MM.1S (cell line): ENCODE data around the gene MYO16.

ENCODE experiments used
- DNase-seq: peaks from one replicate; pipeline ENCODE4 v3.0.0-alpha.2; 2015
- H2AFZ ChIP-seq: fragments of 300-600 bp; sonication (generic); 2 replicates; pipeline ENCODE4 v1.6.0; 2016; ENCODE audit warnings: antibody characterized with exemption, low read length
- H3F3A ChIP-seq: fragments of 300-600 bp; sonication (generic); 2 replicates; pipeline ENCODE4 v1.6.1; 2016; ENCODE audit warnings: mild to moderate bottlenecking, antibody characterized with exemption, low read length, moderate library complexity, mixed read lengths; ENCODE audit not compliant: insufficient read depth
- H3K27ac ChIP-seq: fragments of 300-600 bp; sonication (generic); 2 replicates; pipeline ENCODE4 v1.5.1; 2016; ENCODE audit warnings: mild to moderate bottlenecking, low read length
- H3K27me3 ChIP-seq: fragments of 300-600 bp; sonication (generic); replicated peaks from 2 replicates; pipeline ENCODE4 v1.6.0; 2016; ENCODE audit warnings: low read length; ENCODE audit not compliant: insufficient read depth
- H3K36me3 ChIP-seq: fragments of 300-600 bp; sonication (generic); replicated peaks from 2 replicates; pipeline ENCODE4 v1.6.1; 2016; ENCODE audit warnings: mild to moderate bottlenecking, low read length, mixed read lengths; ENCODE audit not compliant: insufficient read depth
- H3K4me1 ChIP-seq: fragments of 300-600 bp; sonication (generic); 2 replicates; pipeline ENCODE4 v1.6.1; 2016; ENCODE audit warnings: low read length, mixed read lengths
- H3K4me2 ChIP-seq: fragments of 300-600 bp; sonication (generic); 2 replicates; pipeline ENCODE4 v1.6.0; 2016; ENCODE audit warnings: low read depth, low read length
- H3K4me3 ChIP-seq: fragments of 300-600 bp; sonication (generic); 2 replicates; pipeline ENCODE4 v1.5.1; 2016; ENCODE audit warnings: low read length, mixed read lengths
- H3K79me2 ChIP-seq: fragments of 300-600 bp; sonication (generic); 2 replicates; pipeline ENCODE4 v1.6.1; 2016; ENCODE audit warnings: mixed run types, low read length, mixed read lengths
- H3K9ac ChIP-seq: fragments of 300-600 bp; sonication (generic); 2 replicates; pipeline ENCODE4 v1.6.1; 2016; ENCODE audit warnings: low read length, mixed read lengths
- H3K9me2 ChIP-seq: fragments of 300-600 bp; sonication (generic); replicated peaks from 2 replicates; pipeline ENCODE4 v1.6.1; 2016; ENCODE audit warnings: mild to moderate bottlenecking, low read length, mixed read lengths; ENCODE audit not compliant: insufficient read depth
- H3K9me3 ChIP-seq: fragments of 300-600 bp; sonication (generic); replicated peaks from 2 replicates; pipeline ENCODE4 v1.6.1; 2016; ENCODE audit warnings: mild to moderate bottlenecking, low read length, mixed read lengths; ENCODE audit not compliant: insufficient read depth
- H4K20me1 ChIP-seq: fragments of 300-600 bp; sonication (generic); 2 replicates; pipeline ENCODE4 v1.6.1; 2016; ENCODE audit warnings: mild to moderate bottlenecking, low read length, moderate library complexity, mixed read lengths; ENCODE audit not compliant: insufficient read depth
- CTCF ChIP-seq: fragments of 300-600 bp; sonication (generic); IDR thresholded peaks from 2 replicates; pipeline ENCODE4 v1.5.1; 2016; ENCODE audit warnings: antibody characterized with exemption, low read length, mixed read lengths
- EZH2 ChIP-seq: fragments of 300-600 bp; sonication (generic); optimal IDR thresholded peaks from 2 replicates; pipeline ENCODE3; 2017; ENCODE audit warnings: low read depth, mild to moderate bottlenecking, antibody characterized with exemption, low read length, mixed read lengths
- EZH2phosphoT487 ChIP-seq: fragments of 300-600 bp; sonication (generic); IDR thresholded peaks from 2 replicates; pipeline ENCODE4 v1.6.1; 2018; ENCODE audit warnings: antibody characterized with exemption, low read length

The MYO16 gene

GRCh38 chr13:109152311-109152820, 523.0 kb downstream of the MYO16 start:
- Histone ChIP-seq H3K4me1 (no peaks in the 10 kb centered on the region), H3K79me2 (no peaks in the 10 kb centered on the region), H3K4me2 (no peak overlapping the region), H3K9me3 (no peaks in the 10 kb centered on the region), H3K36me3 (no peaks in the 10 kb centered on the region), H3K4me3 (no peak overlapping the region), H4K20me1 (no peaks in the 10 kb centered on the region), H3F3A (no peaks in the 10 kb centered on the region), H3K9ac (no peak overlapping the region), H3K27me3 (no peaks in the 10 kb centered on the region), H2AFZ (no peak overlapping the region), H3K9me2 (no peaks in the 10 kb centered on the region), H3K27ac (no peak overlapping the region)
- no peak for DNase-seq
- TF ChIP-seq EZH2phosphoT487, result no peak
- no peak for TF ChIP-seq EZH2
- no peak for TF ChIP-seq CTCF

GRCh38 chr13:109152941-109153340, 523.5 kb downstream of the MYO16 start:
- no peaks in the 10 kb centered on the region for H3K4me1 ChIP-seq
- H3K27ac ChIP-seq, result no peak overlapping the region
- H3K9me3 ChIP-seq, result no peaks in the 10 kb centered on the region
- no peak overlapping the region for H3K4me3 ChIP-seq
- no peaks in the 10 kb centered on the region; the same call in 1 of the 2 replicates for H3K27me3 ChIP-seq
- H3K9ac ChIP-seq, result no peak overlapping the region
- H3K9me2 ChIP-seq, result no peaks in the 10 kb centered on the region
- H2AFZ ChIP-seq, result no peak overlapping the region
- no peak for TF ChIP-seq EZH2phosphoT487
- no peak for TF ChIP-seq EZH2
- TF ChIP-seq CTCF, result no peak
- H3K4me2 ChIP-seq, result no peak overlapping the region
- no peaks in the 10 kb centered on the region for H3K36me3 ChIP-seq
- no peaks in the 10 kb centered on the region for H4K20me1 ChIP-seq
- H3F3A ChIP-seq, result no peaks in the 10 kb centered on the region
- H3K79me2 ChIP-seq, result no peaks in the 10 kb centered on the region
- DNase-seq, result no peak

GRCh38 chr13:109154146-109154545, 524.7 kb downstream of the MYO16 start:
- Histone ChIP-seq H3K9me2 (no peaks in the 10 kb centered on the region), H3K4me2 (no peak overlapping the region), H2AFZ (no peak overlapping the region), H3K9me3 (no peaks in the 10 kb centered on the region), H3F3A (no peaks in the 10 kb centered on the region), H4K20me1 (no peaks in the 10 kb centered on the region), H3K4me3 (no peak overlapping the region), H3K27ac (no peak overlapping the region), H3K27me3 (peaks cover 3% of the 10 kb centered on the region; the same call in 1 of the 2 replicates), H3K4me1 (no peaks in the 10 kb centered on the region), H3K9ac (no peak overlapping the region), H3K36me3 (no peaks in the 10 kb centered on the region), H3K79me2 (no peaks in the 10 kb centered on the region)
- DNase-seq, result no peak
- TF ChIP-seq EZH2 (no peak), CTCF (no peak), EZH2phosphoT487 (no peak)
